A549 (cell line): Measurements from ENCODE around the gene ASMTL.

ENCODE experiments used
- EP300 ChIP-seq, 2 experiments: fragments of >200 bp; sonication (Bioruptor Twin); formaldehyde crosslinking; IDR thresholded peaks; 2 replicates in 1 of 2; 3 replicates in 1 of 2; pipeline ENCODE4 v1.6.1; 2016 to 2017
- HMGXB4 ChIP-seq: fragments of 250-450 bp; sonication (Bioruptor Pico); IDR thresholded peaks from 2 replicates; pipeline ENCODE4 v1.5.0; 2021; ENCODE audit warnings: mild to moderate bottlenecking, moderate library complexity, borderline replicate concordance
- JUN ChIP-seq, 2 experiments: fragments of >200 bp; sonication (Bioruptor Twin); formaldehyde crosslinking; IDR thresholded peaks; 2 replicates in 1 of 2; 3 replicates in 1 of 2; pipeline ENCODE4 v1.6.1; 2016 to 2017
- JUNB ChIP-seq: fragments of >200 bp; sonication (Bioruptor Twin); formaldehyde crosslinking; IDR thresholded peaks from 2 replicates; pipeline ENCODE4 v1.6.1; 2016
- NFE2L2 ChIP-seq: fragments of 150-350 bp; conservative IDR thresholded peaks from 2 replicates; pipeline ENCODE4 v1.6.1; 2014; ENCODE audit warnings: low read length
- POLR2A ChIP-seq: IDR thresholded peaks from 2 replicates; pipeline ENCODE4 v1.6.1; 2012; ENCODE audit warnings: mild to moderate bottlenecking, low read length
- RAD21 ChIP-seq, 2 experiments: fragments of >200 bp in 1 of 2; sonication (Bioruptor Twin) in 1 of 2; formaldehyde crosslinking in 1 of 2; IDR thresholded peaks in 1 of 2; conservative IDR thresholded peaks in 1 of 2; 2 replicates in 1 of 2; 3 replicates in 1 of 2; pipeline ENCODE4 v1.6.1; 2012 to 2018; ENCODE audit warnings: inconsistent platforms in 1 of 2
- RCOR1 ChIP-seq: fragments of 150-350 bp; IDR thresholded peaks from 2 replicates; pipeline ENCODE4 v1.6.1; 2014; ENCODE audit warnings: antibody characterized with exemption, low read length, low read depth
- SMC3 ChIP-seq: fragments of >200 bp; sonication (Bioruptor Twin); formaldehyde crosslinking; IDR thresholded peaks from 3 replicates; pipeline ENCODE4 v1.6.1; 2018; ENCODE audit warnings: inconsistent platforms
- TF ChIP-seq, protein P1 (sequence below): fragments of >200 bp; sonication (Bioruptor Twin); formaldehyde crosslinking; IDR thresholded peaks from 3 replicates; pipeline ENCODE4 v1.5.1; 2016
- TF ChIP-seq, protein P2 (sequence below): fragments of 450-650 bp; IDR thresholded peaks from 2 replicates; pipeline ENCODE4 v1.6.1; 2014; ENCODE audit warnings: antibody characterized with exemption

DNA sequence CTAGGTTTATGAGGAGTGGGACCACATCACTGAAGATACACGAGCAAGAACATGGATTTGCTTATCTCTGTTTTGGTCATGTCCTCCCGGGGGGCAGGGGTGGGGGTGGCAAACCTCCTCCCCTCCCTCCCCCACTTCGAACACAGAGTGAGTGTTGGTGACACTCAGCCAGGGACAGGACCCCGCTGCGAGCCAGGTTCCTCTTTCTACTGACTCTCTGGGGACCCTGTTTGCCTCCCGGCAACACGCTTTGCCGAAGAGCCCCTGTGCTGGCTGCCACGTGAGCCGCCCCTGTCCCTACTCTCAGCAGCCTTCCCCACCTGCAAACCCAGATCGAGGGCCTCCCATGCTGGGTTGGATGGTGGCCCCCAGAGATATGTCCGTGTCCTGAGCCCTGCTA is 49.5 kb upstream of the ASMTL start:
- TF ChIP-seq RAD21 (conservative IDR thresholded peaks at IDR 0.05 in 1 of 2, IDR thresholded peaks at IDR 0.05 in 1 of 2) (no peak), NFE2L2 (no peak), HMGXB4 (CRISPR knock-in tag) (no peak), EP300 (IDR thresholded peaks at IDR 0.05) (no peak), JUN (IDR thresholded peaks at IDR 0.05) (no peak), RCOR1 (no peak), POLR2A (no peak), SMC3 (no peak), JUNB (no peak)
- TF ChIP-seq, protein P1, sequence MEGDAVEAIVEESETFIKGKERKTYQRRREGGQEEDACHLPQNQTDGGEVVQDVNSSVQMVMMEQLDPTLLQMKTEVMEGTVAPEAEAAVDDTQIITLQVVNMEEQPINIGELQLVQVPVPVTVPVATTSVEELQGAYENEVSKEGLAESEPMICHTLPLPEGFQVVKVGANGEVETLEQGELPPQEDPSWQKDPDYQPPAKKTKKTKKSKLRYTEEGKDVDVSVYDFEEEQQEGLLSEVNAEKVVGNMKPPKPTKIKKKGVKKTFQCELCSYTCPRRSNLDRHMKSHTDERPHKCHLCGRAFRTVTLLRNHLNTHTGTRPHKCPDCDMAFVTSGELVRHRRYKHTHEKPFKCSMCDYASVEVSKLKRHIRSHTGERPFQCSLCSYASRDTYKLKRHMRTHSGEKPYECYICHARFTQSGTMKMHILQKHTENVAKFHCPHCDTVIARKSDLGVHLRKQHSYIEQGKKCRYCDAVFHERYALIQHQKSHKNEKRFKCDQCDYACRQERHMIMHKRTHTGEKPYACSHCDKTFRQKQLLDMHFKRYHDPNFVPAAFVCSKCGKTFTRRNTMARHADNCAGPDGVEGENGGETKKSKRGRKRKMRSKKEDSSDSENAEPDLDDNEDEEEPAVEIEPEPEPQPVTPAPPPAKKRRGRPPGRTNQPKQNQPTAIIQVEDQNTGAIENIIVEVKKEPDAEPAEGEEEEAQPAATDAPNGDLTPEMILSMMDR: no peak
- TF ChIP-seq, protein P2, sequence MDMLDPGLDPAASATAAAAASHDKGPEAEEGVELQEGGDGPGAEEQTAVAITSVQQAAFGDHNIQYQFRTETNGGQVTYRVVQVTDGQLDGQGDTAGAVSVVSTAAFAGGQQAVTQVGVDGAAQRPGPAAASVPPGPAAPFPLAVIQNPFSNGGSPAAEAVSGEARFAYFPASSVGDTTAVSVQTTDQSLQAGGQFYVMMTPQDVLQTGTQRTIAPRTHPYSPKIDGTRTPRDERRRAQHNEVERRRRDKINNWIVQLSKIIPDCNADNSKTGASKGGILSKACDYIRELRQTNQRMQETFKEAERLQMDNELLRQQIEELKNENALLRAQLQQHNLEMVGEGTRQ: no peak
